HL-60 (cell line): ENCODE measurements around the gene ZNF2.

ENCODE experiments used
- DNase-seq, 2 experiments: peaks; one replicate each; pipeline ENCODE4 v3.0.0-alpha.2; 2010 to 2020; ENCODE audit warnings: low read depth in 1 of 2, low spot score in 1 of 2
- H3K27ac ChIP-seq: fragments of 250-450 bp; sonication (Bioruptor Pico); replicated peaks from 2 replicates; pipeline ENCODE4 v1.5.1; 2020; ENCODE audit warnings: mild to moderate bottlenecking, moderate library complexity
- H3K27me3 ChIP-seq: fragments of 250-450 bp; sonication (Bioruptor Pico); 2 replicates; pipeline ENCODE4 v1.5.1; 2021; ENCODE audit warnings: mild to moderate bottlenecking, moderate library complexity; ENCODE audit not compliant: insufficient read depth, poor library complexity, severe bottlenecking
- H3K4me3 ChIP-seq: replicated peaks from 2 replicates; pipeline ENCODE4 v1.5.1; 2011; ENCODE audit warnings: mild to moderate bottlenecking, control low read depth, low read length; ENCODE audit not compliant: insufficient read depth
- GABPA ChIP-seq: IDR thresholded peaks from 2 replicates; pipeline ENCODE4 v1.6.1; 2012; ENCODE audit warnings: low read depth
- POLR2AphosphoS5 ChIP-seq: IDR thresholded peaks from 2 replicates; pipeline ENCODE4 v1.6.1; 2012; ENCODE audit warnings: low read depth
- SPI1 ChIP-seq: IDR thresholded peaks from 2 replicates; pipeline ENCODE4 v1.6.1; 2012; ENCODE audit warnings: low read depth, mild to moderate bottlenecking, borderline replicate concordance
- TF ChIP-seq, protein P1 (sequence below): IDR thresholded peaks from one replicate; pipeline ENCODE4 v1.5.1; 2011; ENCODE audit warnings: low read length, control low read depth, inconsistent platforms; ENCODE audit not compliant: insufficient read depth
- TF ChIP-seq, protein P2 (sequence below): IDR thresholded peaks from 2 replicates; pipeline ENCODE4 v1.6.1; 2012; ENCODE audit warnings: low read depth; ENCODE audit not compliant: insufficient replicate concordance

ZNF2 gene

DNA sequence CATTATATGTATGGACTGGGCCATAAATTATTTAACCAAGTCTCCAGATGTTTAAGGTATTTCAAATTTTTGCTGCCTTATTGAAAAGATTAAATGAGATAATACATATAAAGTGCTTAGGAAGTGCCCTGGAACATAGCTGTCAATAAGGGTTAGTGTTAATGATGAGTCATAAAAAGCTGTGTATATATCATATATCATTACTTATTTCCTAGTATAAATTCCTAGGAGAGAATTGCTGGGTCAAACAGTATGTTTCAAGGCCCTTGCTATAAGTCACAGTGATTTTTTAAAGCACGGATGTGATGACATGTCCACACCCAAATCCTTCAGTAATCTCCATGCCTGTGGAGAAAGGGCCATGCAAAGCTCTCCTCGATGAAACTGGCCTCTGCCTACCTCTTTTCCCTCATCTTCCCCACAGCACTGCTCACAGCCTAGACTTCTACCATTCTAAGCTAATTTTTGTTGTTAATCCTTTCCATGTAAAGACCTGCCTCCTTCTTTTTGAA lies 8.5 kb downstream of the ZNF2 start:
- Histone ChIP-seq H3K4me3 (no peak overlapping the region), H3K27ac (no peak overlapping the region), H3K27me3 (no peaks in the 10 kb centered on the region)
- no peak for DNase-seq
- no peak for TF ChIP-seq SPI1
- TF ChIP-seq GABPA = no peak
- TF ChIP-seq, protein P1, sequence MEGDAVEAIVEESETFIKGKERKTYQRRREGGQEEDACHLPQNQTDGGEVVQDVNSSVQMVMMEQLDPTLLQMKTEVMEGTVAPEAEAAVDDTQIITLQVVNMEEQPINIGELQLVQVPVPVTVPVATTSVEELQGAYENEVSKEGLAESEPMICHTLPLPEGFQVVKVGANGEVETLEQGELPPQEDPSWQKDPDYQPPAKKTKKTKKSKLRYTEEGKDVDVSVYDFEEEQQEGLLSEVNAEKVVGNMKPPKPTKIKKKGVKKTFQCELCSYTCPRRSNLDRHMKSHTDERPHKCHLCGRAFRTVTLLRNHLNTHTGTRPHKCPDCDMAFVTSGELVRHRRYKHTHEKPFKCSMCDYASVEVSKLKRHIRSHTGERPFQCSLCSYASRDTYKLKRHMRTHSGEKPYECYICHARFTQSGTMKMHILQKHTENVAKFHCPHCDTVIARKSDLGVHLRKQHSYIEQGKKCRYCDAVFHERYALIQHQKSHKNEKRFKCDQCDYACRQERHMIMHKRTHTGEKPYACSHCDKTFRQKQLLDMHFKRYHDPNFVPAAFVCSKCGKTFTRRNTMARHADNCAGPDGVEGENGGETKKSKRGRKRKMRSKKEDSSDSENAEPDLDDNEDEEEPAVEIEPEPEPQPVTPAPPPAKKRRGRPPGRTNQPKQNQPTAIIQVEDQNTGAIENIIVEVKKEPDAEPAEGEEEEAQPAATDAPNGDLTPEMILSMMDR = no peak
- TF ChIP-seq POLR2AphosphoS5 = no peak
- TF ChIP-seq, protein P2, sequence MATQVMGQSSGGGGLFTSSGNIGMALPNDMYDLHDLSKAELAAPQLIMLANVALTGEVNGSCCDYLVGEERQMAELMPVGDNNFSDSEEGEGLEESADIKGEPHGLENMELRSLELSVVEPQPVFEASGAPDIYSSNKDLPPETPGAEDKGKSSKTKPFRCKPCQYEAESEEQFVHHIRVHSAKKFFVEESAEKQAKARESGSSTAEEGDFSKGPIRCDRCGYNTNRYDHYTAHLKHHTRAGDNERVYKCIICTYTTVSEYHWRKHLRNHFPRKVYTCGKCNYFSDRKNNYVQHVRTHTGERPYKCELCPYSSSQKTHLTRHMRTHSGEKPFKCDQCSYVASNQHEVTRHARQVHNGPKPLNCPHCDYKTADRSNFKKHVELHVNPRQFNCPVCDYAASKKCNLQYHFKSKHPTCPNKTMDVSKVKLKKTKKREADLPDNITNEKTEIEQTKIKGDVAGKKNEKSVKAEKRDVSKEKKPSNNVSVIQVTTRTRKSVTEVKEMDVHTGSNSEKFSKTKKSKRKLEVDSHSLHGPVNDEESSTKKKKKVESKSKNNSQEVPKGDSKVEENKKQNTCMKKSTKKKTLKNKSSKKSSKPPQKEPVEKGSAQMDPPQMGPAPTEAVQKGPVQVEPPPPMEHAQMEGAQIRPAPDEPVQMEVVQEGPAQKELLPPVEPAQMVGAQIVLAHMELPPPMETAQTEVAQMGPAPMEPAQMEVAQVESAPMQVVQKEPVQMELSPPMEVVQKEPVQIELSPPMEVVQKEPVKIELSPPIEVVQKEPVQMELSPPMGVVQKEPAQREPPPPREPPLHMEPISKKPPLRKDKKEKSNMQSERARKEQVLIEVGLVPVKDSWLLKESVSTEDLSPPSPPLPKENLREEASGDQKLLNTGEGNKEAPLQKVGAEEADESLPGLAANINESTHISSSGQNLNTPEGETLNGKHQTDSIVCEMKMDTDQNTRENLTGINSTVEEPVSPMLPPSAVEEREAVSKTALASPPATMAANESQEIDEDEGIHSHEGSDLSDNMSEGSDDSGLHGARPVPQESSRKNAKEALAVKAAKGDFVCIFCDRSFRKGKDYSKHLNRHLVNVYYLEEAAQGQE = no peak

DNA sequence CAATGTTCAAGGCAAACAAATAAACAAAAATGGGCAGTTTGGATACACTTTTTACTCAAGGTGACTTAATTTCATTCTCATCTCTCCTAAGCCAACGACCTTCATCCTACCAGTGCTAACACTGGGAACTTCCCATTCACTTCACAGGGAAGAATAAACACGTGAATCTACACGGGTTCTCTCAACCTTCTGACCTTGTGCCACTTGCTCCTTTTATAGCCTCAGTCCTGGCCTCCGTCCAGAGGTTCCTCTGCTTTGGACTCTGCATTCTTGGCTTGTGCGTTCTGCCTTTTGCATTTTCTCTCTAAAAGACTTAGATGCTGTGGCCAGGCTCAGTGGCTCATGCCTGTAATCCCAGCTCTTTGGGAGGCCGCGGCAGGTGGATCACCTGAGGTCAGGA lies 13.8 kb downstream of the ZNF2 start:
- no peaks in the 10 kb centered on the region for H3K27me3 ChIP-seq

DNA sequence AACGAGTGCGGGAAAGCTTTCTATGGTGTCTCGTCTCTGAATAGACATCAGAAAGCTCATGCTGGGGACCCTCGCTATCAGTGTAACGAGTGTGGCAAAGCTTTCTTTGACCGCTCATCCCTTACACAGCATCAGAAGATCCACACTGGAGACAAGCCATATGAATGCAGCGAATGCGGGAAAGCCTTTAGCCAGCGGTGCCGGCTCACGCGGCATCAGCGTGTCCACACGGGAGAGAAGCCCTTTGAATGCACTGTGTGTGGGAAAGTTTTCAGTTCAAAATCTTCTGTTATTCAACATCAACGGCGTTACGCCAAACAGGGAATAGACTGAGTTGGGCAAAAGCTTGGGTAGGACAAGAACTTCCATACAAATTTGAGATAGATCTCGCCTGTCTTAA lies 16.2 kb downstream of the ZNF2 start:
- no peak overlapping the region for H3K27ac ChIP-seq
- TF ChIP-seq POLR2AphosphoS5 = no peak
- TF ChIP-seq, protein P1 = no peak
- TF ChIP-seq, protein P2 = no peak
- TF ChIP-seq GABPA = no peak
- no peak overlapping the region for H3K4me3 ChIP-seq
- no peaks in the 10 kb centered on the region for H3K27me3 ChIP-seq
- DNase-seq = no peak

More for the DNA sequence above, 13.8 kb downstream of the ZNF2 start:
- H3K4me3 ChIP-seq = no peak overlapping the region
- DNase-seq = no peak
- TF ChIP-seq, protein P1 = no peak
- TF ChIP-seq GABPA = no peak
- no peak for TF ChIP-seq POLR2AphosphoS5
- TF ChIP-seq, protein P2 = no peak
- TF ChIP-seq SPI1 = no peak
- H3K27ac ChIP-seq = no peak overlapping the region
